ENCODE data around the gene AKNA. TPM values are rescaled to one million over a fixed set of nuclear protein-coding genes. Genes with fewer than 3 reads are reported as not detected.

AKNA gene
- total RNA-seq, 1 donor from 2014 or later = 66.9 TPM

GRCh38 chr9:114344188-114344566 is 43.6 kb downstream of the AKNA start:
- no peak for ATAC-seq
- intact Hi-C loops (cut with DNase I) = no loop called here

GRCh38 chr9:114343471-114344187 is 44.2 kb downstream of the AKNA start:
- TF ChIP-seq, protein P1, sequence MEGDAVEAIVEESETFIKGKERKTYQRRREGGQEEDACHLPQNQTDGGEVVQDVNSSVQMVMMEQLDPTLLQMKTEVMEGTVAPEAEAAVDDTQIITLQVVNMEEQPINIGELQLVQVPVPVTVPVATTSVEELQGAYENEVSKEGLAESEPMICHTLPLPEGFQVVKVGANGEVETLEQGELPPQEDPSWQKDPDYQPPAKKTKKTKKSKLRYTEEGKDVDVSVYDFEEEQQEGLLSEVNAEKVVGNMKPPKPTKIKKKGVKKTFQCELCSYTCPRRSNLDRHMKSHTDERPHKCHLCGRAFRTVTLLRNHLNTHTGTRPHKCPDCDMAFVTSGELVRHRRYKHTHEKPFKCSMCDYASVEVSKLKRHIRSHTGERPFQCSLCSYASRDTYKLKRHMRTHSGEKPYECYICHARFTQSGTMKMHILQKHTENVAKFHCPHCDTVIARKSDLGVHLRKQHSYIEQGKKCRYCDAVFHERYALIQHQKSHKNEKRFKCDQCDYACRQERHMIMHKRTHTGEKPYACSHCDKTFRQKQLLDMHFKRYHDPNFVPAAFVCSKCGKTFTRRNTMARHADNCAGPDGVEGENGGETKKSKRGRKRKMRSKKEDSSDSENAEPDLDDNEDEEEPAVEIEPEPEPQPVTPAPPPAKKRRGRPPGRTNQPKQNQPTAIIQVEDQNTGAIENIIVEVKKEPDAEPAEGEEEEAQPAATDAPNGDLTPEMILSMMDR (IDR thresholded peaks at IDR 0.05) = no peak
- Histone ChIP-seq H3K36me3 (peaks cover 100% of the 10 kb centered on the region), H3K4me1 (peaks cover 3% of the 10 kb centered on the region), H3K4me3 (no peak overlapping the region), H3K27ac (no peak overlapping the region), H3K9me3 (no peaks in the 10 kb centered on the region), H3K27me3 (ENCODE audit: low read depth) (no peaks in the 10 kb centered on the region)
- DNase-seq (no peak), ATAC-seq (no peak)
- intact Hi-C loops (cut with DNase I) = no loop called here

More at GRCh38 chr9:114344188-114344566, 43.6 kb downstream of the AKNA start:
- DNase-seq = no peak
- Histone ChIP-seq H3K4me1 (peaks cover 8% of the 10 kb centered on the region), H3K4me3 (no peak overlapping the region), H3K27ac (no peak overlapping the region), H3K27me3 (ENCODE audit: low read depth) (no peaks in the 10 kb centered on the region), H3K36me3 (peaks cover 100% of the 10 kb centered on the region), H3K9me3 (no peaks in the 10 kb centered on the region)
- TF ChIP-seq, protein P1 (IDR thresholded peaks at IDR 0.05) = no peak

DNA sequence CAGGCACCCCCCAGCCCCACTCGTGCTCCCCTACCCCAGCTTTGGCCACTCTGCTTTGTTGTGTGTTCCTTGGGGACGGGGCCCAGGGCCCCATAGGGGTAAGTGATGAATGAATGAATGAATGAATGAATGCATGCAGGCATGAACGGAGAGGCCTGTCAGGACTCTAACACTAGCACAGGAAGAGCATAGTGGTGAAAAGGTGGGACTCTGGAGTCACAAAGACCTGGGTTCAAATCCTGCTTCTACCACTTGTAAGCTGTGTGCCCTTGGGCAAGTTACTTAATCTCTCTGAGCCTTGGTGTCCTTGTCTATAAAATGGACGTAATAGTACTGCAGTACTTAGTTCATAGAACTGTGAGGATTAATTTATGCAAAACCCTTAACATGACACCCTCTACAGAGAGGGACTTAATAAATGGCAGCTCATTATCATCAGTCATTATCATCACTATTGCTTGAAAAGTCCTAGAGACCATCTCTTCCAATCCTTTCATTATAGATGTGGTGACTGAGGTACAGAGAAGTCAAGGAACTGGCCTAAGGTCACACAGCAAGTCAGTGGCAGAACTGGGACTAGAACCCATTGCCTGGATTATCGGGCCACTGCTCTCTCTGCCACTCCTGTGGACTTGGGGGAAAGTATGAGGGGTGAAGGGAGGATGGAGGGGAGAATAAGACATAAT is 44.9 kb downstream of the AKNA start:
- H3K36me3 ChIP-seq = peaks cover 100% of the 10 kb centered on the region
- DNase-seq (no peak), ATAC-seq (no peak)
- no peak overlapping the region for H3K4me3 ChIP-seq
- no peak overlapping the region for H3K27ac ChIP-seq
- H3K4me1 ChIP-seq = no peaks in the 10 kb centered on the region
- intact Hi-C loops (cut with DNase I) = no loop called here
- H3K9me3 ChIP-seq = no peaks in the 10 kb centered on the region
- no peaks in the 10 kb centered on the region for H3K27me3 ChIP-seq (ENCODE audit: low read depth)
- TF ChIP-seq, protein P1 (IDR thresholded peaks at IDR 0.05) = no peak

GRCh38 chr9:114341991-114342390 is 45.8 kb downstream of the AKNA start:
- Histone ChIP-seq H3K9me3 (no peaks in the 10 kb centered on the region), H3K27ac (no peak overlapping the region), H3K36me3 (peaks cover 100% of the 10 kb centered on the region), H3K4me1 (no peaks in the 10 kb centered on the region), H3K27me3 (ENCODE audit: low read depth) (no peaks in the 10 kb centered on the region), H3K4me3 (no peak overlapping the region)
- TF ChIP-seq, protein P1 (IDR thresholded peaks at IDR 0.05) = no peak
- DNase-seq (no peak), ATAC-seq (no peak)
- intact Hi-C loops (cut with DNase I) = no loop called here

GRCh38 chr9:114341152-114341830 is 46.5 kb downstream of the AKNA start:
- TF ChIP-seq, protein P1 (IDR thresholded peaks at IDR 0.05) = no peak
- DNase-seq (no peak), ATAC-seq (no peak)
- intact Hi-C loops (cut with DNase I) = no loop called here
- no peak overlapping the region for H3K4me3 ChIP-seq
- no peaks in the 10 kb centered on the region for H3K4me1 ChIP-seq
- H3K27me3 ChIP-seq (ENCODE audit: low read depth) = no peaks in the 10 kb centered on the region
- no peaks in the 10 kb centered on the region for H3K9me3 ChIP-seq
- H3K36me3 ChIP-seq = peaks cover 100% of the 10 kb centered on the region
- H3K27ac ChIP-seq = no peak overlapping the region
